ENCODE measurements around the gene ECEL1. TPM values are rescaled to one million over a fixed set of nuclear protein-coding genes. Genes with fewer than 3 reads are reported as not detected.
"Not testable (repeated sequence)": the region's sequence is repeated elsewhere in the genome, so short reads cannot be mapped to it uniquely, and the experiment has no call there.

Gene ECEL1
- total and polyA plus RNA-seq, 4 donors = 0.09 to 0.35 (median 0.23) TPM

DNA sequence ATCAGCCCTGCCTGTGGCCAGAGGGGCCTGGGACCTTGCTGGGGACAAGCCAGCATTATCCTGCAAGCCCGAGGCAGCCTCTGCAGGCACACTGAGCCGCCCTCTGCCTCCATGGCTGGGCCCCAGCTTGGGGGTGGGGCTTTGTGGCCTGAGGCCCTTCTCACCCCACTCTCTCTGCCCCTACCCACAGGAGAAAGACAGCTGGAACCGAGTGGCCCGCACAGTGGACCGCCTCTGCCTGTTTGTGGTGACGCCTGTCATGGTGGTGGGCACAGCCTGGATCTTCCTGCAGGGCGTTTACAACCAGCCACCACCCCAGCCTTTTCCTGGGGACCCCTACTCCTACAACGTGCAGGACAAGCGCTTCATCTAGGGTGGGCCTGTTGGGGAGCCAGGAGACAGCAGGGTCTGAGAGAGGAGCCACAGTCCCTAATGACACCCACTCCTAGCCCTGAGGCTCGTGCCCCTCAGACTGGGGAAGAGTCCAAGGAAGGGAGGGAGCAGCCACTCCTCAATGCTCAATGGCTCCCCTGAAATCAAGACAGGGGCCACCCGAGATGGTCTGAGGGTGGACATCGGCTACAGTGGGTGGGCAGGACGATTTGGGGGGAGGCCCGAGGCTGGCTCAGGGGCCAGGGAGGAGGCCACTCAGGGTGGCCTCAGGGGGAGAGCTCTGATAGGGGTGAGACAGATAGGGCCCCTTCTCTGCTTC is 47.5 kb upstream of the ECEL1 start:
- ATAC-seq (ENCODE audit: insufficient read depth, low FRiP score) = no peak
- H3K4me1 ChIP-seq (ENCODE audit: control insufficient read depth in 5 of 5, insufficient read depth in 5 of 5, low read length in 5 of 5) = peaks cover 0 to 6% (median 0%) of the 10 kb centered on the region in 5 donors

DNA sequence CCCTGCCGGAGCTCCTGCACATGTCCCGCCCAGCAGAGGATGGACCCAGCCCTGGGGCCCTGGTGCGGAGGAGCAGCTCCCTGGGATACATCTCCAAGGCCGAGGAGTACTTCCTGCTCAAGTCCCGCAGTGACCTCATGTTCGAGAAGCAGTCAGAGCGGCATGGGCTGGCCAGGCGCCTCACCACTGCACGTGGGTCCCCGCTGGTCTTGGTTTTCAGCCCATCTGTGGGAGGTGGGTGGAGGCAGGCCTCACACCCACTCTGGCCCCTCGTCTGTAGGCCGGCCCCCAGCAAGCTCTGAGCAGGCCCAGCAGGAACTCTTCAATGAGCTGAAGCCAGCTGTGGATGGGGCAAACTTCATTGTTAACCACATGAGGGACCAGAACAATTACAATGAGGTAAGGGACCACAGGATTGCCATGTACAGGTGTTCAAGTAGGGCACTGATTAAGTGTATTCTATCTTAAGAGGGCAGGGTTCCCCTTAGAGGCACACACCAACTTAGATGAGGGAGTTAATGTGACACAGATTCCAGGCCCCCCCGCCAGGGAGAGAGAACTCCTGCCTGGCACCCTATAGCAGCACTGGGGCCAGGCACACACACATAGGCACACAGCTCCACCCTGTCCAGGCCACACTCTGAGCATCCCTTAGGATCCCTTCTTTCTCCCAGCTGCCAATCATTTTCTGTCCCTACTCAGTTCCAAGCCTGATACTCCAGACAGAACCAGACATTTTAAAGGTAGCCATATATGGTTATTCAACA is 46.5 kb upstream of the ECEL1 start:
- no peaks in the 10 kb centered on the region for H3K36me3 ChIP-seq (ENCODE audit: control insufficient read depth in 4 of 4, insufficient read depth in 4 of 4, low read length in 4 of 4)
- no peak overlapping the region for H3K27ac ChIP-seq (ENCODE audit: low read depth in 1 of 2, low read length in 1 of 2)
- no peak overlapping the region for H3K4me3 ChIP-seq
- DNase-seq = peak in 1 of 3 donors; percentile 14
- 75 to 84% methylated on average over 13 of the region's 13 CpGs for WGBS, 2 donors
- peaks cover 0 to 6% (median 3%) of the 10 kb centered on the region in 4 donors for H3K9me3 ChIP-seq (ENCODE audit: control insufficient read depth in 4 of 4, insufficient read depth in 3 of 4, low read length in 3 of 4)
- TF ChIP-seq, protein P1, sequence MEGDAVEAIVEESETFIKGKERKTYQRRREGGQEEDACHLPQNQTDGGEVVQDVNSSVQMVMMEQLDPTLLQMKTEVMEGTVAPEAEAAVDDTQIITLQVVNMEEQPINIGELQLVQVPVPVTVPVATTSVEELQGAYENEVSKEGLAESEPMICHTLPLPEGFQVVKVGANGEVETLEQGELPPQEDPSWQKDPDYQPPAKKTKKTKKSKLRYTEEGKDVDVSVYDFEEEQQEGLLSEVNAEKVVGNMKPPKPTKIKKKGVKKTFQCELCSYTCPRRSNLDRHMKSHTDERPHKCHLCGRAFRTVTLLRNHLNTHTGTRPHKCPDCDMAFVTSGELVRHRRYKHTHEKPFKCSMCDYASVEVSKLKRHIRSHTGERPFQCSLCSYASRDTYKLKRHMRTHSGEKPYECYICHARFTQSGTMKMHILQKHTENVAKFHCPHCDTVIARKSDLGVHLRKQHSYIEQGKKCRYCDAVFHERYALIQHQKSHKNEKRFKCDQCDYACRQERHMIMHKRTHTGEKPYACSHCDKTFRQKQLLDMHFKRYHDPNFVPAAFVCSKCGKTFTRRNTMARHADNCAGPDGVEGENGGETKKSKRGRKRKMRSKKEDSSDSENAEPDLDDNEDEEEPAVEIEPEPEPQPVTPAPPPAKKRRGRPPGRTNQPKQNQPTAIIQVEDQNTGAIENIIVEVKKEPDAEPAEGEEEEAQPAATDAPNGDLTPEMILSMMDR (IDR thresholded peaks at IDR 0.05; ENCODE audit: control extremely low read depth, extremely low read depth) = no peak
- peaks cover 0 to 4% (median 0%) of the 10 kb centered on the region in 3 donors for H3K27me3 ChIP-seq (ENCODE audit: control insufficient read depth in 3 of 3, insufficient read depth in 3 of 3, low read length in 2 of 3)
- H3K9ac ChIP-seq (ENCODE audit: insufficient read depth in 1 of 2, low read length in 2 of 2) = no peak overlapping the region
- ATAC-seq (ENCODE audit: insufficient read depth, low FRiP score) = no peak
- H3K4me1 ChIP-seq (ENCODE audit: control insufficient read depth in 5 of 5, insufficient read depth in 5 of 5, low read length in 5 of 5) = no peaks in the 10 kb centered on the region

More for the DNA sequence above, 47.5 kb upstream of the ECEL1 start:
- Histone ChIP-seq H3K4me3 (no peak overlapping the region), H3K36me3 (ENCODE audit: control insufficient read depth in 4 of 4, insufficient read depth in 4 of 4, low read length in 4 of 4) (no peaks in the 10 kb centered on the region), H3K9me3 (ENCODE audit: control insufficient read depth in 4 of 4, insufficient read depth in 3 of 4, low read length in 3 of 4) (peaks cover 0 to 6% (median 3%) of the 10 kb centered on the region in 4 donors), H3K27ac (ENCODE audit: low read depth in 1 of 2, low read length in 1 of 2) (no peak overlapping the region), H3K9ac (ENCODE audit: insufficient read depth in 1 of 2, low read length in 2 of 2) (no peak overlapping the region), H3K27me3 (ENCODE audit: control insufficient read depth in 3 of 3, insufficient read depth in 3 of 3, low read length in 2 of 3) (peaks cover 0 to 4% (median 0%) of the 10 kb centered on the region in 3 donors)
- no peak for DNase-seq
- TF ChIP-seq, protein P1 (IDR thresholded peaks at IDR 0.05; ENCODE audit: control extremely low read depth, extremely low read depth) = no peak
- WGBS, 2 donors = 75 to 84% methylated on average over 14 of the region's 14 CpGs

DNA sequence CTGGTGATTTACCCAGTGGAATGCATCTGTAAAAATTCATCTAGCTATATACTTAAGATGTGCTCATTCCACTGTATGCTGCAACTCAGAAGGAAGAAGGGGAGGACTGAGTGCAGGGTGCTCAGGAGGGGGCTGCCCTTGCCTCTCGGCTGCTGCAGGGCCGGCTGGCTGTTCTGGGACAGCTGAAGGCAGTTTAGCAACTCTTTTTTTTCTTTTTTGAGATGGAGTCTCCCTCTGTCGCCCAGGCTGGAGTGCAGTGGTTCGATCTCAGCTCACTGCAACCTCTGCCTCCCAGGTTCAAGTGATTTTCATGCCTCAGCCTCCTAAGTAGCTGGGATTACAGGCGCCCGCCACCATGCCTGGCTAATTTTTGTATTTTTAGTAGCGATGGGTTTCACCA is 45.2 kb upstream of the ECEL1 start:
- H3K4me3 ChIP-seq; DNase-seq; H3K9me3 ChIP-seq (ENCODE audit: control insufficient read depth in 4 of 4, insufficient read depth in 3 of 4, low read length in 3 of 4); H3K4me1 ChIP-seq (ENCODE audit: control insufficient read depth in 5 of 5, insufficient read depth in 5 of 5, low read length in 5 of 5); ATAC-seq (ENCODE audit: insufficient read depth, low FRiP score); H3K36me3 ChIP-seq (ENCODE audit: control insufficient read depth in 4 of 4, insufficient read depth in 4 of 4, low read length in 4 of 4); H3K9ac ChIP-seq (ENCODE audit: insufficient read depth in 1 of 2, low read length in 2 of 2); H3K27me3 ChIP-seq (ENCODE audit: control insufficient read depth in 3 of 3, insufficient read depth in 3 of 3, low read length in 2 of 3); H3K27ac ChIP-seq (ENCODE audit: low read depth in 1 of 2, low read length in 1 of 2): not testable (repeated sequence)
- WGBS, 2 donors = 87 to 91% methylated on average over 7 of the region's 7 CpGs

DNA sequence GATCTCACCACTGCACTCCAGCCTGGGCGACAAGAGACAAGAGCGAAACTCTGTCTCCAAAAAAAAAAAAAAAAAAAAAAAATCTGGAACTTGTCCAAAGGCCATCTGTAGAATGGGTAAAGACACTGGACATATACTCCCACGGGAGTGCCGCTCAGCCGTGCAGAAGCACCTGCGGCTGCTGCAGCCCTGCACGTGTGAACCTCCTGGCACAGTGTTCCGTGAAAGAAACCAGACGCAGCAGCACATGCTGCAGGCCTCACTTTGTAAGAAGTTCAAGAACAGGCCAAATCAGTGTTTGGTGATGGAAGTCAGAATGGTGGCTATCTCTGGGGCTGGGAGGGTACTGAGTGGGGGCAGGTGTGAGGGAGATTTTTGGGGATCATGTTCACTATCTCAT is 44.8 kb upstream of the ECEL1 start:
- DNase-seq = no peak
- Histone ChIP-seq H3K27ac (ENCODE audit: low read depth in 1 of 2, low read length in 1 of 2) (no peak overlapping the region), H3K9me3 (ENCODE audit: control insufficient read depth in 4 of 4, insufficient read depth in 3 of 4, low read length in 3 of 4) (peaks cover 0 to 6% (median 3%) of the 10 kb centered on the region in 4 donors), H3K4me3 (no peak overlapping the region), H3K9ac (ENCODE audit: insufficient read depth in 1 of 2, low read length in 2 of 2) (no peak overlapping the region), H3K27me3 (ENCODE audit: control insufficient read depth in 3 of 3, insufficient read depth in 3 of 3, low read length in 2 of 3) (peaks cover 0 to 3% (median 0%) of the 10 kb centered on the region in 3 donors), H3K4me1 (ENCODE audit: control insufficient read depth in 5 of 5, insufficient read depth in 5 of 5, low read length in 5 of 5) (no peaks in the 10 kb centered on the region), H3K36me3 (ENCODE audit: control insufficient read depth in 4 of 4, insufficient read depth in 4 of 4, low read length in 4 of 4) (no peaks in the 10 kb centered on the region)
- 83 to 89% methylated on average over 9 of the region's 9 CpGs for WGBS, 2 donors
- TF ChIP-seq, protein P1 (IDR thresholded peaks at IDR 0.05; ENCODE audit: control extremely low read depth, extremely low read depth) = no peak
- no peak for ATAC-seq (ENCODE audit: insufficient read depth, low FRiP score)
